SU-DHL-6 (cell line): ENCODE results near the gene ATP5PB.

Experiments
- EZH2phosphoT487 ChIP-seq: fragments of 200-600 bp; sonication (generic), shearing (Covaris generic); conservative IDR thresholded peaks from 2 replicates; pipeline ENCODE4 v1.6.1; 2018; ENCODE audit warnings: mild to moderate bottlenecking, antibody characterized with exemption, low read length, moderate library complexity, mixed read lengths
- TF ChIP-seq, protein P1 (sequence below): fragments of 200-600 bp; sonication (generic); IDR thresholded peaks from one replicate; pipeline ENCODE4 v1.5.1; 2017; ENCODE audit warnings: antibody characterized with exemption, mild to moderate bottlenecking, low read length, moderate library complexity; ENCODE audit not compliant: insufficient read depth, poor library complexity, severe bottlenecking

DNA sequence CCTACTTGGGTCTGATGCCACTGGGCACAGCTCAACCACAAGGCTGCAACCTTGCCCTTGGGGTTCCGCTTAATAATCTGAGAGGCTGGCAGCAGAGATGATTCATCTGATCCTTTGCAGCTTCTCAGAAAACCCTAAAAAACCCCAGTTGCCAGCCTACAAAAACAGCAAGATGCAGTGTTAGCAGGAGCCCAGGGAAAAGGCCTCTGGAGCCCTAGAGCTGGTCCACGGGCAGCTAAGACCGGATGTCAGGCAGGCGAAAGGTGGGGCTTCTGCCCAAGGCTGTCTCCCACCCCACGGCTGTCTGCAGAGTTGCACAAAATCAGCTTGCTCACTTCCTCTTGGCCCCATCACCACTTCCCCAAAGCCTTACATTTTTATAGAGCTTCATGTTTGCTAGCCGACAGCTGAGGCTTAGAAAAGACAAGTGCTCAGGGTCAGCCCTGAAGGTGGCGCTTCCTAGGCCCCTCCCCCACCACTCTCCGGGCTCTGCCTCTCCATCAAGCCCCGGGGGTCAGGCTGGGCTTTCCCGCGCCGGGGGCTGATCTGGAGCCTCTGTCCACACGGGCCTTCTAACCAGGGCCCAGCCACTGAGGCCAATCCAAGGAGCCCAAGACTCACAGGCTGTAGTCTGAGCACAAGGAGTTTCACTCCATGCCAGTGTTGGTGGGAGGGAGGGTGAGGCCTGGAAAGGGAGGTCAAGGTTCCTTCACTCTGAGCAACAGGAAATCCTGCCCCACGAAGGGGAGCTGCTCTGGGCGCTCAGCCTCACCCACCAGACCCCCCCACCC, 58.3 kb downstream of the ATP5PB start:
- TF ChIP-seq, protein P1, sequence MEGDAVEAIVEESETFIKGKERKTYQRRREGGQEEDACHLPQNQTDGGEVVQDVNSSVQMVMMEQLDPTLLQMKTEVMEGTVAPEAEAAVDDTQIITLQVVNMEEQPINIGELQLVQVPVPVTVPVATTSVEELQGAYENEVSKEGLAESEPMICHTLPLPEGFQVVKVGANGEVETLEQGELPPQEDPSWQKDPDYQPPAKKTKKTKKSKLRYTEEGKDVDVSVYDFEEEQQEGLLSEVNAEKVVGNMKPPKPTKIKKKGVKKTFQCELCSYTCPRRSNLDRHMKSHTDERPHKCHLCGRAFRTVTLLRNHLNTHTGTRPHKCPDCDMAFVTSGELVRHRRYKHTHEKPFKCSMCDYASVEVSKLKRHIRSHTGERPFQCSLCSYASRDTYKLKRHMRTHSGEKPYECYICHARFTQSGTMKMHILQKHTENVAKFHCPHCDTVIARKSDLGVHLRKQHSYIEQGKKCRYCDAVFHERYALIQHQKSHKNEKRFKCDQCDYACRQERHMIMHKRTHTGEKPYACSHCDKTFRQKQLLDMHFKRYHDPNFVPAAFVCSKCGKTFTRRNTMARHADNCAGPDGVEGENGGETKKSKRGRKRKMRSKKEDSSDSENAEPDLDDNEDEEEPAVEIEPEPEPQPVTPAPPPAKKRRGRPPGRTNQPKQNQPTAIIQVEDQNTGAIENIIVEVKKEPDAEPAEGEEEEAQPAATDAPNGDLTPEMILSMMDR = no peak
- TF ChIP-seq EZH2phosphoT487 = no peak
